ENCODE measurements around the gene PTPN12.
"Not testable (repeated sequence)": the region's sequence is repeated elsewhere in the genome, so short reads cannot be mapped to it uniquely, and the experiment has no call there.

Gene PTPN12

DNA sequence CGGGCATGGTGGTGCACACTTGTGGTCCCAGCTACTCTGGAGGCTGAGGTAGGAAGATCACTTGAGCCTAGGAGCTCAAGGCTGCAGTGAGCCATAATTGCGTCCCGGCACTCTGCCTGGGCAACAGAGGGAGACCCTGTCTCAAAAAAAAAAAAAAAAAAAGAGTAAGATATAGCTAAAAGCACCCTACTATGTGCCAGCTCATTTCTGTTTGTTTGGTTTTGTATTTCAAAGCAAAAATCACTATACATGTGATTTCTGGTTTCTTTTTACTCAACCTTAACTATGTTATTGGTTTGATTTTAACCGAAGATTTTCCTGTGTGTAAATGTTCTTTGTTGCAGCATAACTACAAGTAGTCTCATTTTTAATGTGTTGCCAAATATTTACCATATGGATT, 92.7 kb downstream of the PTPN12 start:
- no peak overlapping the region for H3K4me3 ChIP-seq (ENCODE audit: low read depth, low read length)
- no peak for TF ChIP-seq CTCF (IDR thresholded peaks at IDR 0.05; ENCODE audit: borderline replicate concordance, insufficient read depth, low read depth, low read length)

GRCh38 chr7:77631820-77632219, 94.7 kb downstream of the PTPN12 start:
- no peak overlapping the region for H3K4me3 ChIP-seq (ENCODE audit: low read depth, low read length)
- no peak for TF ChIP-seq CTCF (IDR thresholded peaks at IDR 0.05; ENCODE audit: borderline replicate concordance, insufficient read depth, low read depth, low read length)

- TF ChIP-seq CTCF (IDR thresholded peaks at IDR 0.05; ENCODE audit: borderline replicate concordance, insufficient read depth, low read depth, low read length) = no peak
Measured at GRCh38 chr7:77644774-77645173, 107.7 kb downstream of the PTPN12 start.

GRCh38 chr7:77648742-77649338, 111.7 kb downstream of the PTPN12 start:
- H3K4me3 ChIP-seq (ENCODE audit: low read depth, low read length) = no peak overlapping the region
- no peak for TF ChIP-seq CTCF (IDR thresholded peaks at IDR 0.05; ENCODE audit: borderline replicate concordance, insufficient read depth, low read depth, low read length)

More at GRCh38 chr7:77644774-77645173, 107.7 kb downstream of the PTPN12 start:
- no peak overlapping the region for H3K4me3 ChIP-seq (ENCODE audit: low read depth, low read length)

DNA sequence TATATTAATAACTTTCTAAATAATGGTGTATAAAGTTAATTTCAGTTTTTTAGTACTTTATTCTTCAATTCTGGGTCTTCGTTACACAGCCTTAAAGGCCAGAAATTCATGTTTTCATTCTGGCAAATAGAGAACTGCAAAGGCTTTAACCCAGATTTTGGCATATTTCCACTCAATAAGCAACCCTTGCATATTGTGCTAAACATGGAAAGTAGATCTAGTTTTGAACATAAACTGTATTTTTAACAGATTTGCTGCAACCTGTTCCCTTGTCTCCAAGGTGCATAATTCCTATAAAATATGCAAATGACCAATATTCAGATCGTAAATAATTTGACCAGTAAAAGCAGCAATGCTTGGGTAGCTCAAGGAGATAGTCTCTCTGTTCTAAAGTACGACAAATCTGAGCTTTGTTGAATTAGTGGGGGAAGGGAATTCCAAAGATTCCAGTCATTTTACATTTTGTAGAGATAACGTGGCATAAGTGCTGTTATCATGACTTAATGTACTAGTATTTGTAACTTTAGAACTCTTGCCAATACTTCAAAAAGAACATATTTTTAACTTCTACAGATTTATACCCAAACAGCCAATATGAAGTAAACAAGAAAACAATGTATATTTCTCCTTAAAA, 112.7 kb downstream of the PTPN12 start:
- TF ChIP-seq CTCF (IDR thresholded peaks at IDR 0.05; ENCODE audit: borderline replicate concordance, insufficient read depth, low read depth, low read length) = no peak
- no peak overlapping the region for H3K4me3 ChIP-seq (ENCODE audit: low read depth, low read length)

DNA sequence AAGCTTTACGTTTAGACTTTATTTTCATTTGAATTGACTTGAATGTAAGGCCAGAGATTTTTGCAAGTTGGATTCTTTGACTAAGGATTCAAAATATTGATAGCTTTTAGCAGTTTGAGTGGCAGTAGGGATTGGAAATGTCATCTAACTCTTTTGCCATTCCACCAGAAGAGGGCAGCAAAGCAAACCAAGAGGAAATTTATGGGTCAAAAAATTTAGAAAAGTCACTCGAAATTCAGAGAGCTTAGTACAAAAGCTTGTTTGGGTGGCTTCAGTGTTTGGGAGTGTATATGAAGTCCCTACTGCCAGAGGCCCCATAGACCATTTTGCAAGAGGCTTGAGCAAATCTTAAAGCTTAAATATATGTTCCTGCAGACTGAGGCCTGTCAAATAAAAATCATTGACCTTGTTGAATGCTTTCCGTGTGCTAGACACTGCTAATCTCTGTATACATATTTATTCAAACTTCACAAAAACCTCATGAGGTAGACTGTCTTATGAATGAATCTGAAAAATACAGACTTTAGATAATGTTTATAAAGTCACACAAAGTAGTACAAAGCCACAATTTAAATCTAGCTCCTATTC, 114.6 kb downstream of the PTPN12 start:
- peak; percentile 42; the same call in 1 of the 2 replicates for TF ChIP-seq CTCF (IDR thresholded peaks at IDR 0.05; ENCODE audit: borderline replicate concordance, insufficient read depth, low read depth, low read length)
- no peak overlapping the region for H3K4me3 ChIP-seq (ENCODE audit: low read depth, low read length)

GRCh38 chr7:77652826-77653225, 115.7 kb downstream of the PTPN12 start:
- not testable (repeated sequence) for H3K4me3 ChIP-seq (ENCODE audit: low read depth, low read length)
